HEK293 (cell line): Measurements from ENCODE around the gene NARF.

Experiments used
- CTCF ChIA-PET: fragments of 350-600 bp; formaldehyde crosslinking; extraction: SDS; loops from one replicate; lab custom pipeline; 2021; ENCODE audit warnings: antibody characterized with exemption; lab: Yijun Ruan, JAX
- POLR2A ChIA-PET: fragments of 300-600 bp; formaldehyde crosslinking; extraction: SDS; loops from one replicate; lab custom pipeline; 2020; ENCODE audit warnings: antibody characterized with exemption, inconsistent platforms; lab: Yijun Ruan, JAX
- H3K27ac ChIP-seq: fragments of 200-500 bp; sonication (Bioruptor generic); 2 replicates; pipeline ENCODE4 v1.5.1; 2014; ENCODE audit warnings: low read depth, low read length, control low read depth, inconsistent platforms; ENCODE audit errors: extremely low read depth
- H3K36me3 ChIP-seq, 2 experiments: fragments of 200-500 bp in 1 of 2; sonication (Bioruptor generic) in 1 of 2; 1 replicate in 1 of 2; 2 replicates in 1 of 2; pipeline ENCODE4 v1.5.1; 2014 to 2017; ENCODE audit warnings: inconsistent platforms in 2 of 2, low read length in 2 of 2; ENCODE audit not compliant: control insufficient read depth in 2 of 2, insufficient read depth in 1 of 2
- H3K4me1 ChIP-seq: fragments of 200-500 bp; sonication (Bioruptor generic); 2 replicates; pipeline ENCODE4 v1.5.1; 2014; ENCODE audit warnings: mild to moderate bottlenecking, low read length, inconsistent platforms; ENCODE audit not compliant: control insufficient read depth, insufficient read depth
- H3K4me3 ChIP-seq: 2 replicates; pipeline ENCODE4 v1.5.1; 2011; ENCODE audit warnings: low read depth, mild to moderate bottlenecking, control low read depth, low read length, moderate library complexity
- H3K9me3 ChIP-seq: fragments of 200-500 bp; sonication (Bioruptor generic); 2 replicates; pipeline ENCODE4 v1.5.1; 2014; ENCODE audit warnings: low read depth, low read length, inconsistent platforms; ENCODE audit not compliant: control insufficient read depth, insufficient read depth
- HOXC10 ChIP-seq: sonication (generic); formaldehyde crosslinking; IDR thresholded peaks from 2 replicates; pipeline ENCODE4 v1.8.1; 2023; ENCODE audit warnings: mild to moderate bottlenecking, missing genetic modification reagents
- KLF10 ChIP-seq: fragments of 450-650 bp; IDR thresholded peaks from 2 replicates; pipeline ENCODE4 v1.5.1; 2018; ENCODE audit warnings: missing biosample characterization, mild to moderate bottlenecking, missing genetic modification characterization
- SCRT1 ChIP-seq: fragments of 450-650 bp; formaldehyde crosslinking; IDR thresholded peaks from 2 replicates; pipeline ENCODE4 v1.5.1; 2016; ENCODE audit warnings: missing biosample characterization, missing genetic modification characterization, borderline replicate concordance
- TRIM28 ChIP-seq: IDR thresholded peaks from 2 replicates; pipeline ENCODE4 v1.6.1; 2011; ENCODE audit warnings: low read length, control low read depth, borderline replicate concordance
- ZBTB21 ChIP-seq: fragments of 450-650 bp; formaldehyde crosslinking; IDR thresholded peaks from 2 replicates; pipeline ENCODE4 v1.5.1; 2017; ENCODE audit warnings: missing biosample characterization, missing genetic modification characterization
- ZFP41 ChIP-seq: fragments of 450-650 bp; formaldehyde crosslinking; IDR thresholded peaks from 2 replicates; pipeline ENCODE4 v1.5.1; 2016; ENCODE audit warnings: missing biosample characterization, missing genetic modification characterization, borderline replicate concordance
- ZNF112 ChIP-seq: fragments of 450-650 bp; formaldehyde crosslinking; IDR thresholded peaks from 2 replicates; pipeline ENCODE4 v1.5.0; 2017; ENCODE audit warnings: missing biosample characterization, missing genetic modification characterization
- ZNF140 ChIP-seq: fragments of 450-650 bp; formaldehyde crosslinking; IDR thresholded peaks from 2 replicates; pipeline ENCODE4 v1.5.1; 2016; ENCODE audit warnings: missing biosample characterization, missing genetic modification characterization
- ZNF16 ChIP-seq: fragments of 450-650 bp; formaldehyde crosslinking; IDR thresholded peaks from 2 replicates; pipeline ENCODE4 v1.5.1; 2016; ENCODE audit warnings: low read depth, missing biosample characterization, missing genetic modification characterization
- ZNF341 ChIP-seq: fragments of 450-650 bp; formaldehyde crosslinking; IDR thresholded peaks from 2 replicates; pipeline ENCODE4; 2016; ENCODE audit warnings: low read depth, missing biosample characterization, missing genetic modification characterization
- ZNF423 ChIP-seq: fragments of 450-650 bp; formaldehyde crosslinking; IDR thresholded peaks from 2 replicates; pipeline ENCODE4 v1.5.1; 2016; ENCODE audit warnings: missing biosample characterization, missing genetic modification characterization
- ZNF501 ChIP-seq: fragments of 450-650 bp; formaldehyde crosslinking; IDR thresholded peaks from 2 replicates; pipeline ENCODE4 v1.5.1; 2016; ENCODE audit warnings: missing biosample characterization, missing genetic modification characterization
- ZNF548 ChIP-seq: fragments of 450-650 bp; formaldehyde crosslinking; IDR thresholded peaks from 2 replicates; pipeline ENCODE4 v1.5.1; 2016; ENCODE audit warnings: missing biosample characterization, missing genetic modification characterization
- ZNF549 ChIP-seq: fragments of 450-650 bp; IDR thresholded peaks from 2 replicates; pipeline ENCODE4 v1.5.1; 2018; ENCODE audit warnings: missing biosample characterization, missing genetic modification characterization, mild to moderate bottlenecking, inconsistent platforms, moderate library complexity
- ZNF624 ChIP-seq: fragments of 450-650 bp; formaldehyde crosslinking; IDR thresholded peaks from 2 replicates; pipeline ENCODE4 v1.5.1; 2017; ENCODE audit warnings: missing biosample characterization, missing genetic modification characterization
- ZNF664 ChIP-seq: fragments of 450-650 bp; formaldehyde crosslinking; IDR thresholded peaks from 2 replicates; pipeline ENCODE4 v1.5.1; 2016; ENCODE audit warnings: missing biosample characterization, missing genetic modification characterization
- ZNF777 ChIP-seq: fragments of 450-650 bp; formaldehyde crosslinking; IDR thresholded peaks from 2 replicates; pipeline ENCODE4 v1.5.1; 2017; ENCODE audit warnings: missing biosample characterization, missing genetic modification characterization, borderline replicate concordance
- TF ChIP-seq, protein P1 (sequence below): fragments of 450-650 bp; formaldehyde crosslinking; IDR thresholded peaks from 2 replicates; pipeline ENCODE4 v1.5.1; 2017; ENCODE audit warnings: missing biosample characterization, missing genetic modification characterization
- TF ChIP-seq, protein P2 (sequence below): fragments of 450-650 bp; formaldehyde crosslinking; IDR thresholded peaks from 2 replicates; pipeline ENCODE4 v1.5.1; 2016; ENCODE audit warnings: missing biosample characterization, missing genetic modification characterization
- TF ChIP-seq, protein P3 (sequence below): fragments of 450-650 bp; formaldehyde crosslinking; IDR thresholded peaks from 2 replicates; pipeline ENCODE4 v1.5.1; 2016; ENCODE audit warnings: missing biosample characterization, missing genetic modification characterization
- TF ChIP-seq, protein P4 (sequence below): fragments of 450-650 bp; formaldehyde crosslinking; IDR thresholded peaks from 2 replicates; pipeline ENCODE4 v1.5.1; 2016; ENCODE audit warnings: missing biosample characterization, missing genetic modification characterization
- TF ChIP-seq, protein P5 (sequence below): fragments of 450-650 bp; formaldehyde crosslinking; IDR thresholded peaks from 2 replicates; pipeline ENCODE4 v1.5.1; 2016; ENCODE audit warnings: missing biosample characterization, missing genetic modification characterization

The NARF gene

DNA sequence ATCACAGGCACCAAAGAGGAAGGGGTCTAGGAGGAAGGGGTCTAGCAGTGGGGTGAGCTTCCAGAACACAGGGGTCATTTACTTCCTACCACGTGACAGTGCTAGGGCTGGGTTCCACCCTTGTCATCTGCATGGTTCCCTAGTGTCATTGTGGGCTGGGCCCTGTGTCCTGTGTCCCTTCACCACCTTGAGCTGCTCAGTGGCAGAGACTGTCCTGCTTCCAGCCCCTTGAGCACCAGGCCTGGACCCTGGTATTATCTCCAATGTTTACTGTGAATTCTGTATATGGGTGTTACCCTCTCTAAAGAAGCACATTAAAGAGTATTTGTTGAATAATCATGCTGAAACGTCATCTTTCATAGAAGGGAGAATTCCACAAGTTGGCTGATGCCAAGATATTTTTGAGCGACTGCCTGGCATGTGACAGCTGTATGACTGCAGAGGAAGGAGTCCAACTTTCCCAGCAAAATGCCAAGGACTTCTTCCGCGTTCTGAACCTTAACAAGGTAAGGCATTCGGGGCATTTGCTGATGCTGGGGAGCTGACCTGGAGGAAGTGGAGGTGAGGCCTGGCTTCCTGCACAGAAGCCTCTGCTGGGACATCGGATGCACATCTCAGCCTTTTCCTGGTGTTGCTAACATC lies 5.5 kb downstream of the NARF start:
- Histone ChIP-seq H3K27ac (no peak overlapping the region), H3K36me3 (peaks cover 36 to 88% of the 10 kb centered on the region in 2 experiments), H3K4me3 (no peak overlapping the region), H3K9me3 (no peaks in the 10 kb centered on the region), H3K4me1 (no peaks in the 10 kb centered on the region)
- ChIA-PET POLR2A (no interaction called here), CTCF (interaction anchor here (0.9 kb wide), 1 partner anchor 83 kb away, joined by 3 read pairs; no protein-coding TSS in a partner anchor)
- no peak for TF ChIP-seq ZNF140 (tag by site-specific recombination)
- TF ChIP-seq, protein P1, sequence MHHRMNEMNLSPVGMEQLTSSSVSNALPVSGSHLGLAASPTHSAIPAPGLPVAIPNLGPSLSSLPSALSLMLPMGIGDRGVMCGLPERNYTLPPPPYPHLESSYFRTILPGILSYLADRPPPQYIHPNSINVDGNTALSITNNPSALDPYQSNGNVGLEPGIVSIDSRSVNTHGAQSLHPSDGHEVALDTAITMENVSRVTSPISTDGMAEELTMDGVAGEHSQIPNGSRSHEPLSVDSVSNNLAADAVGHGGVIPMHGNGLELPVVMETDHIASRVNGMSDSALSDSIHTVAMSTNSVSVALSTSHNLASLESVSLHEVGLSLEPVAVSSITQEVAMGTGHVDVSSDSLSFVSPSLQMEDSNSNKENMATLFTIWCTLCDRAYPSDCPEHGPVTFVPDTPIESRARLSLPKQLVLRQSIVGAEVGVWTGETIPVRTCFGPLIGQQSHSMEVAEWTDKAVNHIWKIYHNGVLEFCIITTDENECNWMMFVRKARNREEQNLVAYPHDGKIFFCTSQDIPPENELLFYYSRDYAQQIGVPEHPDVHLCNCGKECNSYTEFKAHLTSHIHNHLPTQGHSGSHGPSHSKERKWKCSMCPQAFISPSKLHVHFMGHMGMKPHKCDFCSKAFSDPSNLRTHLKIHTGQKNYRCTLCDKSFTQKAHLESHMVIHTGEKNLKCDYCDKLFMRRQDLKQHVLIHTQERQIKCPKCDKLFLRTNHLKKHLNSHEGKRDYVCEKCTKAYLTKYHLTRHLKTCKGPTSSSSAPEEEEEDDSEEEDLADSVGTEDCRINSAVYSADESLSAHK (tag by site-specific recombination) = no peak
- TF ChIP-seq, protein P2, sequence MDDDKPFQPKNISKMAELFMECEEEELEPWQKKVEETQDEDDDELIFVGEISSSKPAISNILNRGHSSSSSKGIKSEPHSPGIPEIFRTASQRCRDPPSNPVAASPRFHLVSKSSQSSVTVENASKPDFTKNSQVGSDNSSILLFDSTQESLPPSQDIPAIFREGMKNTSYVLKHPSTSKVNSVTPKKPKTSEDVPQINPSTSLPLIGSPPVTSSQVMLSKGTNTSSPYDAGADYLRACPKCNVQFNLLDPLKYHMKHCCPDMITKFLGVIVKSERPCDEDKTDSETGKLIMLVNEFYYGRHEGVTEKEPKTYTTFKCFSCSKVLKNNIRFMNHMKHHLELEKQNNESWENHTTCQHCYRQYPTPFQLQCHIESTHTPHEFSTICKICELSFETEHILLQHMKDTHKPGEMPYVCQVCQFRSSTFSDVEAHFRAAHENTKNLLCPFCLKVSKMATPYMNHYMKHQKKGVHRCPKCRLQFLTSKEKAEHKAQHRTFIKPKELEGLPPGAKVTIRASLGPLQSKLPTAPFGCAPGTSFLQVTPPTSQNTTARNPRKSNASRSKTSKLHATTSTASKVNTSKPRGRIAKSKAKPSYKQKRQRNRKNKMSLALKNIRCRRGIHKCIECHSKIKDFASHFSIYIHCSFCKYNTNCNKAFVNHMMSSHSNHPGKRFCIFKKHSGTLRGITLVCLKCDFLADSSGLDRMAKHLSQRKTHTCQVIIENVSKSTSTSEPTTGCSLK = no peak
- TF ChIP-seq ZNF423 = no peak
- TF ChIP-seq, protein P3, sequence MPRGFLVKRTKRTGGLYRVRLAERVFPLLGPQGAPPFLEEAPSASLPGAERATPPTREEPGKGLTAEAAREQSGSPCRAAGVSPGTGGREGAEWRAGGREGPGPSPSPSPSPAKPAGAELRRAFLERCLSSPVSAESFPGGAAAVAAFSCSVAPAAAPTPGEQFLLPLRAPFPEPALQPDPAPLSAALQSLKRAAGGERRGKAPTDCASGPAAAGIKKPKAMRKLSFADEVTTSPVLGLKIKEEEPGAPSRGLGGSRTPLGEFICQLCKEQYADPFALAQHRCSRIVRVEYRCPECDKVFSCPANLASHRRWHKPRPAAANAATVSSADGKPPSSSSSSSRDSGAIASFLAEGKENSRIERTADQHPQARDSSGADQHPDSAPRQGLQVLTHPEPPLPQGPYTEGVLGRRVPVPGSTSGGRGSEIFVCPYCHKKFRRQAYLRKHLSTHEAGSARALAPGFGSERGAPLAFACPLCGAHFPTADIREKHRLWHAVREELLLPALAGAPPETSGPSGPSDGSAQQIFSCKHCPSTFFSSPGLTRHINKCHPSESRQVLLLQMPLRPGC = no peak
- no peak for TF ChIP-seq ZNF112 (tag by site-specific recombination)
- TF ChIP-seq, protein P4, sequence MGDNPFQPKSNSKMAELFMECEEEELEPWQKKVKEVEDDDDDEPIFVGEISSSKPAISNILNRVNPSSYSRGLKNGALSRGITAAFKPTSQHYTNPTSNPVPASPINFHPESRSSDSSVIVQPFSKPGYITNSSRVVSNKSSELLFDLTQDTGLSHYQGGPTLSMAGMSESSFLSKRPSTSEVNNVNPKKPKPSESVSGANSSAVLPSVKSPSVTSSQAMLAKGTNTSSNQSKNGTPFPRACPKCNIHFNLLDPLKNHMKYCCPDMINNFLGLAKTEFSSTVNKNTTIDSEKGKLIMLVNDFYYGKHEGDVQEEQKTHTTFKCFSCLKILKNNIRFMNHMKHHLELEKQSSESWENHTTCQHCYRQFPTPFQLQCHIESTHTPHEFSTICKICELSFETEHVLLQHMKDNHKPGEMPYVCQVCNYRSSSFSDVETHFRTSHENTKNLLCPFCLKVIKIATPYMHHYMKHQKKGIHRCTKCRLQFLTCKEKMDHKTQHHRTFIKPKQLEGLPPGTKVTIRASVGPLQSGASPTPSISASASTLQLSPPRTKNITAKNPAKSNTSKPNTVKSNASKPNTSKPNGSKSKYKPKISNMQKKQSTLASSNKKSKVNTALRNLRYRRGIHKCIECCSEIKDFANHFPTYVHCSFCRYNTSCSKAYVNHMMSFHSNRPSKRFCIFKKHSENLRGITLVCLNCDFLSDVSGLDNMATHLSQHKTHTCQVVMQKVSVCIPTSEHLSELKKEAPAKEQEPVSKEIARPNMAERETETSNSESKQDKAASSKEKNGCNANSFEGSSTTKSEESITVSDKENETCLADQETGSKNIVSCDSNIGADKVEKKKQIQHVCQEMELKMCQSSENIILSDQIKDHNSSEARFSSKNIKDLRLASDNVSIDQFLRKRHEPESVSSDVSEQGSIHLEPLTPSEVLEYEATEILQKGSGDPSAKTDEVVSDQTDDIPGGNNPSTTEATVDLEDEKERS (tag by site-specific recombination) = no peak
- no peak for TF ChIP-seq SCRT1 (tag by site-specific recombination)
- no peak for TF ChIP-seq TRIM28
- TF ChIP-seq ZNF548 = no peak
- no peak for TF ChIP-seq ZNF777 (tag by site-specific recombination)
- no peak for TF ChIP-seq ZNF341 (tag by site-specific recombination)
- no peak for TF ChIP-seq ZNF664
- TF ChIP-seq KLF10 = no peak
- TF ChIP-seq ZNF16 (tag by site-specific recombination) = no peak
- TF ChIP-seq ZNF501 (tag by site-specific recombination) = no peak

DNA sequence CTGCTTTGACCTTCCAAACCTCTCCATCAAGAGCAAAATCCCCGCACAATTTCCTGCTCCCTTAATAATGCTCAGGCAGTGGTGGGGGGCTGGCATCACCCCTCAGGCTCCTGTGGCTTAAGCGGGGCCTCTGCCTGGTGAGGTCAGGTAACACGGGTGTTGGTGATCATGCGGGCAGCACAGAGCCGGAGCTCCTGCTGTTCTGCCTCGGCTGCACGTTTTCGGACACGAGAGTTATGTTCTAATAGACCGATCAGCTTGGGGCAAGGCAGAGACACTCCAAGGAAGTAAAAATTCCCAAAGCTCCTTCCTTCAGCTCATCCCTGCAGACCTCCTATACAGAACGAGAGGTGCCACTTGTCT lies 6.0 kb downstream of the NARF start:
- Histone ChIP-seq H3K27ac (no peak overlapping the region), H3K36me3 (peaks cover 37 to 93% of the 10 kb centered on the region in 2 experiments), H3K4me3 (no peak overlapping the region), H3K9me3 (no peaks in the 10 kb centered on the region), H3K4me1 (no peaks in the 10 kb centered on the region)
- ChIA-PET POLR2A (no interaction called here), CTCF (interaction anchor here (0.9 kb wide), 1 partner anchor 83 kb away, joined by 3 read pairs; no protein-coding TSS in a partner anchor)
- TF ChIP-seq ZBTB21 = no peak
- TF ChIP-seq ZNF501 (tag by site-specific recombination) = no peak
- TF ChIP-seq ZFP41 (tag by site-specific recombination) = no peak
- TF ChIP-seq, protein P5, sequence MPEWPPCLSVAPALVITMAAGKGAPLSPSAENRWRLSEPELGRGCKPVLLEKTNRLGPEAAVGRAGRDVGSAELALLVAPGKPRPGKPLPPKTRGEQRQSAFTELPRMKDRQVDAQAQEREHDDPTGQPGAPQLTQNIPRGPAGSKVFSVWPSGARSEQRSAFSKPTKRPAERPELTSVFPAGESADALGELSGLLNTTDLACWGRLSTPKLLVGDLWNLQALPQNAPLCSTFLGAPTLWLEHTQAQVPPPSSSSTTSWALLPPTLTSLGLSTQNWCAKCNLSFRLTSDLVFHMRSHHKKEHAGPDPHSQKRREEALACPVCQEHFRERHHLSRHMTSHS (tag by site-specific recombination) = no peak
- no peak for TF ChIP-seq ZNF624
- TF ChIP-seq, protein P3 = no peak
- no peak for TF ChIP-seq HOXC10
- TF ChIP-seq ZNF549 (tag by site-specific recombination) = no peak
